ENCODE measurements around the gene CYP2B6.
"Not testable (repeated sequence)": the region's sequence is repeated elsewhere in the genome, so short reads cannot be mapped to it uniquely, and the experiment has no call there.

Gene CYP2B6

GRCh38 chr19:40980743-40981442, 10.2 kb upstream of the CYP2B6 start:
- not testable (repeated sequence) for DNase-seq (ENCODE audit: low spot score)

- no peak for DNase-seq (ENCODE audit: low spot score)
These were observed 9.5 kb upstream of the CYP2B6 start for GRCh38 chr19:40981591-40981990.

DNA sequence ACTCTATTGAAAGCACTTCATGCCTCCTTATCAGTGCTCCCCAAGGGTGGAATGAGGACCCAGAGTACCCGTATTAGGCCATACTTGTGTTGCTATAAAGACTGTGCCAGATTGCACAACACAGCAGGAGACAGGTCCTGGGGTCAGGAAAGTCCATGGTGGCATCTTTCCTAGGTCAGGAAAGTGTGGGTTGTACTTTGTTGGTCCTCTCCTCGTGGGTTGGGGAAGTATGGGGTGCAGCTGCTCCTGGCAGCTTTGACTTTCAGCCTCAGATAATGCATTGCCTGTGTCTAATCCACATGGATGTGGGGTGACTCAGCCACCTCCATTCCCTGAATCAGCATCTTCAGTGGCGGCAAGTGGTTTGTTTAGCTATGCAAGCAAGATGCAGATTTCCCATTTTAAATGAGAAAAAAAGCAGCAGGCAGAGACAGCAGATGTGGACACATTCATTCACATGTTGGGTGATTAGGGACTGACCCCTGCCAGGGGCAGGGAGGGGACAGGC, 8.4 kb upstream of the CYP2B6 start:
- no peak for DNase-seq (ENCODE audit: low spot score)

DNA sequence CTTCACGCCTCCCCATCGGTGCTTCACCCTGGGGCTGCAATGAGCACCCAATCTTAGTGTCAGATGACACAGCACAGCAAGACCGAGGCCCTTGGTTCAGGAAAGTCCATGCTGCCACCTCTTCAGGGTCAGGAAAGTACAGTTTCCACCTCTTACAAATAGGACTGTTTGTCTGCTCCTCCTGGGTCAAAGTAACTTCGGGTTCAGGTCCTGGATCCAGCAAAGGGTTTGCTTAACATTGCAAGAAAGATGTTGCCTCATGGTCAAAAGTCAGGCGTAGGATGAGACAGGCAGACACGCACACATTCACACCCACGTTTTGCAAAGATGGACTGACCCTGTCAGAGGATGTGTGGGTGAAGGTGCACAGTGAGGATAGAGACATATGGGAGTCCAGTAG, 1.6 kb upstream of the CYP2B6 start:
- DNase-seq (ENCODE audit: low spot score), result no peak

GRCh38 chr19:40995355-40995754, 4.3 kb downstream of the CYP2B6 start:
- DNase-seq (ENCODE audit: low spot score), result no peak

DNA sequence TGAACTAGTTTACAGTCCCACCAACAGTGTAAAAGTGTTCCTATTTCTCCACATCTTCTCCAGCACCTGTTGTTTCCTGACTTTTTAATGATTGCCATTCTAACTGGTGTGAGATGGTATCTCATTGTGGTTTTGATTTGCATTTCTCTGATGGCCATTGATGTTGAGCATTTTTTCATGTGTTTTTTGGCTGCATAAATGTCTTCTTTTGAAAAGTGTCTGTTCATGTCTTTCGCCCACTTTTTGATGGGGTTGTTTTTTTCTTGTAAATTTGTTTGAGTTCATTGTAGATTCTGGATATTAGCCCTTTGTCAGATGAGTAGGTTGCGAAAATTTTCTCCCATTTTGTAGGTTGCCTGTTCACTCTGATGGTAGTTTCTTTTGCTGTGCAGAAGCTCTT, 7.9 kb downstream of the CYP2B6 start:
- DNase-seq (ENCODE audit: low spot score), result not testable (repeated sequence)

GRCh38 chr19:41000310-41000737, 9.2 kb downstream of the CYP2B6 start:
- DNase-seq (ENCODE audit: low spot score), result no peak

DNA sequence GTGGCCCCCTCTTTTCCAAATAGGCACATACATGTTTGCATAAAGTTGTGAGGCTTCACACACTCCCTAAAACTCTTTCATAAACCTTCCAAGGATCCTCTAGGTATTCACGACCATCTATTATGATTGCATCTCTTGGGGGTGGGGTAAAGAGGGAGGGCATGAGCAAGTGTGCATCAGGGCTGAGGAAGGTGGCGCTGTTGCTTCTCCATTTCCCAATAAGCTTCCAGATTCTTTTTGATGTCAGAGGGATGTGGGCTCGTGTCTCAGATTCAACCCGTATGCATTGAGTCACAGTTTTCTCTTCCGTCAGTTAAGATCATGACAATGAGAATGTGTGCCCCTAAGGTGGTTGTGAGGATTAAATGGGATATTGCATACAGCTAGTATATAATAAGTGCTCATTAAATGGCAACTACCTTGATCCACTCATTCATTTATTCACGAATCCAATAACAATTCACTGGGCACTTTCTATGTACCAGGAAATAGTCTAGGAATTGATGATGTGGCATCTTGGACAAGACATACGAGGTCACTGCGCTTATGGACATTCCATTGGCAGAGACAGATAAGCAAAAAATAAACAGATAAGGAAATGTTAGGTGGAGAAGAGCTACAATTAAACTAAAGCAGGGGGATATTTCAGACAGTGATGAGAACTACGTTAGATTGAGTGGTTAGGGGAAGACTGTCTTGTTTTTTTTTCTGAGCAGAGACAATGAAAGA, 10.3 kb downstream of the CYP2B6 start:
- no peak for DNase-seq (ENCODE audit: low spot score)

DNA sequence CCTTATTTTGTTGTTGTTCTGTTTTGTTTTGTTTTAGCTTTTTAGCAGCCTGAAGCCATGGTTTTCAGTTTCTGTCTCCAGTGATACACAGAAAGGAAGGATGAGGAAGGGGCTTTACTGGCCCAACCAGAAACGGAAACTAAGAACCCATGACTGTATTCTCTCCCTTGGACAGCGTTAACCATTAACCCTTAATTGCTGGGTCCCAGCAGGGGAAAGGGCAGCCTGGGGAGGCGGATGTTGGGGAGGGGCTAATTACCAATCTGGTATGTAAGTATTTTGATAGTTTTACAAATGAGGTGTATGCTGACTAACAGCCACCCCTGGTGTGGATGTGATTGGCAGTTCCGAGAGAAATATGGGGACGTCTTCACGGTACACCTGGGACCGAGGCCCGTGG, 12.6 kb downstream of the CYP2B6 start:
- not testable (repeated sequence) for DNase-seq (ENCODE audit: low spot score)

DNA sequence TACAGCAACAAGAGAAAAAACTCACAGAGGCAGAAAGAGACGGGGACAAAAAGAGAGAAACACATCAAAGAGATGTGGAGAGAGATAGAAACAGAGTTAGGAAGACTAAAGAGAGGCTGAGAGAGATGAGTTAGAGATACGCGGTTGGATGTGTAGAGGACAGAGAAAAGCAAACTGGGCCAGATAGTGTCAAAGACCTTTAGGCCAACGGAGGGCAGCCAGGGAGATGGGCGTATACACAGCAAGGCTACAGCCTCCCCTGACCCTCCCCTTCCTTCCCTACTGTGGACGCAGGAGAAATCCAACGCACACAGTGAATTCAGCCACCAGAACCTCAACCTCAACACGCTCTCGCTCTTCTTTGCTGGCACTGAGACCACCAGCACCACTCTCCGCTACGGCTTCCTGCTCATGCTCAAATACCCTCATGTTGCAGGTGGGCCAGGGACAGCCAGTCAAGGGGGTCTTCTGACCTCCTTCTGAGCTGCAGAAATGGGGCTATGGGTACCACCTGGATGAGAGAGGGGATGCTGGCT, 18.7 kb downstream of the CYP2B6 start:
- no peak for DNase-seq (ENCODE audit: low spot score)

DNA sequence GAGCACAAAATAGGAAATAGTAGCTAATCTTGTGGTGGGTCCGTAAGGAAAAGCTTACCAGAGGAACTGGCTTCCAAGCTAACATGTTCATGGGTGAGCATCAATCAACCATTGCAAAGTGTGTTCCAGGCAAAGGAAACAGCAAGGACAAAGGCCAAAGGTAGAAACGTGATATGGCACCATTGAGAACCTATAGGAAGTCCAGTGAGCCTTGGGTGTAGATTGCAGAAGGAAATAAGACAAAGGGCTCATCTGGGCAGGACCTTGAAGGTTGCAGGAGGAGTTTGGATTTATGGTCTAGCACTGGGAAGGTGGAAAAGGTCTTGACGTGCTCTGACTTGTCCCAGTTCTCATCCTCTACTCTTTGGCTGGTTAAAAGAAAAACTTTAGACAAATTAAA, 22.3 kb downstream of the CYP2B6 start:
- no peak for DNase-seq (ENCODE audit: low spot score)

DNA sequence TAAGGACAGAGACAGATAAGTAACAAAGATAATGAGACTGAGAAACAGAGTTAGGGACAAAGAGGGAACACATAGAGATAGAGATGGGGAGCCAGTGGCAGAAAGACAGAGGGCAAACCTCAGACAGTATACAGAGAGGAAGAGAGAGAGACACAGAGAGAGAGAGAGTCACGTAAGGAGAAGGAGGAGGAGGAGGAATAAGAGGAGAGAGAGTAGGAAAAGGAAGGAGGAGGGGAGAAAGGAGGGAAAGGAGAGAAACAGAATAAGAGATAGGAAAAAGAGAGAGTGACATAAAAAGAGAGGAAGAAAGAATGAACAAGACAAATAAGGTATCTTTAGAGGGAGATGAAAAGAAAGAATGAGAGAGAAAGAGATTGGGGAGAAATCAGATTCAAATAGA, 23.6 kb downstream of the CYP2B6 start:
- no peak for DNase-seq (ENCODE audit: low spot score)

- no peak for DNase-seq (ENCODE audit: low spot score)
These were observed 25.5 kb downstream of the CYP2B6 start for GRCh38 chr19:41016488-41017071.

DNA sequence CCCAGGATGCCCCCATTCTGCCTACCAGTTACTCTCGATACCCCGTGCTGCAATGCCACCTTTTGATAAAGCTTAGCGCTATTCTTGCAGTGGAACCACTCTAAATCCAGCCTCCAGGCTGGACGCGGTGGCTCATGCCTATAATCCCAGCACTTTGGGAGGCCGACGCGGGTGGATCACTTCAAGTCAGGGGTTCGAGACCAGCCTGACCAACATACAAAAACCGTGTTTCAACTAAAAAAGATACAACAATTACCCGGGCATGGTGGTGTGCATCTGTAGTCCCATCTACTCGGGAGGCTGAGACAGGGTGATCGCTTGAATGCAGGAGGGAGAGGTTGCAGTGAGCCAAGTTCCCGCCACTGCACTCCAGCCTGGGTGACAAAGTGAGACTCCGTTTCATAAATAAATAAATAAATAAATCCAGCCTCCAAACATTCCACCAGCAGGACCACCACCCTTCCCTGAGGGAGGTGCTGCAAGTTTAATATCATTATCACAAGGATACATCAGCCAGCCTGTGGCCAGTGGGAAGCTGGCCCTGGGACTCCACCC, 27.7 kb downstream of the CYP2B6 start:
- no peak for DNase-seq (ENCODE audit: low spot score)

GRCh38 chr19:41019346-41019745, 28.3 kb downstream of the CYP2B6 start:
- DNase-seq (ENCODE audit: low spot score), result no peak

- DNase-seq (ENCODE audit: low spot score), result no peak
These were observed 32.1 kb downstream of the CYP2B6 start for GRCh38 chr19:41023193-41023592.

- DNase-seq (ENCODE audit: low spot score), result no peak
These were observed 34.3 kb downstream of the CYP2B6 start for GRCh38 chr19:41025411-41025810.

DNA sequence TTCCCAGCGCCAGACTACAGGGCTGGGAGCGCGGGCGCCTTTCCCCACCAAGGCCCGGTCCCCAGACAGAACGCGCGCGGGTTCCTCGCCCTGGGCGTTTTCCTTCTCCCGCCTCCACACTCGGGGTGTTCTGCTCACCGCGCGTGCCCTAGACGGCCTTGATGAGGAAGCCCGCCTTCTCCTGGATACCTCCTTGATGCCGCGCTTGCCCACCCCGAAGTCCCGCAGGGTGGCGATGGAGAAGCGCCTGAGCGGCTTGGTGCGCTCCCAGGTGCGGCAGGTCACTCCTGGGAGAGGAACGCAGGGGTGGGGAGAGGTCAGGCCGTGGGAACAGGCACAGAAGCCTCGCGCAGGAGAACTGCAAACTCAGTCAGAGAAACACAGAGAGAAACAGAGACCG, 34.8 kb downstream of the CYP2B6 start:
- DNase-seq (ENCODE audit: low spot score), result no peak

DNA sequence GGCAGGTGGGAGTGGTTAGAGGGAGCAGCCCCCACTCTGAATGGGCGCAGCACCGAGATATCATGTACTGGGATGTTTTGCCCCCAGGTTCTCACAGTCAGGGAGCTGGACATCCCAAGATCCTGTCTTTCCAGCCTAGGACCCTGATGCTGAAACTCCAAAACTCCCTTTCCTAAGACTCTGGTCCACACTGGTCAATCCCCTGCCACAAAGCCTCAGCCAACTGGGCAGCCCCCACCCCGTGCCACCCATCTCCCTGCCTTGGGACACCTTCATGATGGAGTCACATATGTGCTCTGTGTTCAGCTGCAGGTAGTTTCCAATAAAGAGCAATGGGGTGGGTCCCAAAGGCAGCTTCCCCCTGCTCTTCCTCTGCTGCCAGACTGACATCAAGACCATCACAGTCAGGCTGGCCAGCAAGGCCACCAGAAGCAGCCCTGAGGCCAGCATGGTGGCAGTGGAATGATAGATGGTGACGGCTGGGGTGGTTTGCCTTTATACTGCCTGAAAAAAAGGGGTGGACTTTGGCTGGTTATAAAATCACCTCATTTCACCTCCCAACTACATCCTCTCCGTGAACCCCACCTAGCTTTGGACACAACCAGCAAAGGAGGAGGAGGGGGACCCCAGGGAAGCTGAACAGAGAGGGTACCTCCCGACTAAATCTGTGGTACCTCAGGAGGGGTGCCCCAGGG, 36.3 kb downstream of the CYP2B6 start:
- DNase-seq (ENCODE audit: low spot score), result no peak

DNA sequence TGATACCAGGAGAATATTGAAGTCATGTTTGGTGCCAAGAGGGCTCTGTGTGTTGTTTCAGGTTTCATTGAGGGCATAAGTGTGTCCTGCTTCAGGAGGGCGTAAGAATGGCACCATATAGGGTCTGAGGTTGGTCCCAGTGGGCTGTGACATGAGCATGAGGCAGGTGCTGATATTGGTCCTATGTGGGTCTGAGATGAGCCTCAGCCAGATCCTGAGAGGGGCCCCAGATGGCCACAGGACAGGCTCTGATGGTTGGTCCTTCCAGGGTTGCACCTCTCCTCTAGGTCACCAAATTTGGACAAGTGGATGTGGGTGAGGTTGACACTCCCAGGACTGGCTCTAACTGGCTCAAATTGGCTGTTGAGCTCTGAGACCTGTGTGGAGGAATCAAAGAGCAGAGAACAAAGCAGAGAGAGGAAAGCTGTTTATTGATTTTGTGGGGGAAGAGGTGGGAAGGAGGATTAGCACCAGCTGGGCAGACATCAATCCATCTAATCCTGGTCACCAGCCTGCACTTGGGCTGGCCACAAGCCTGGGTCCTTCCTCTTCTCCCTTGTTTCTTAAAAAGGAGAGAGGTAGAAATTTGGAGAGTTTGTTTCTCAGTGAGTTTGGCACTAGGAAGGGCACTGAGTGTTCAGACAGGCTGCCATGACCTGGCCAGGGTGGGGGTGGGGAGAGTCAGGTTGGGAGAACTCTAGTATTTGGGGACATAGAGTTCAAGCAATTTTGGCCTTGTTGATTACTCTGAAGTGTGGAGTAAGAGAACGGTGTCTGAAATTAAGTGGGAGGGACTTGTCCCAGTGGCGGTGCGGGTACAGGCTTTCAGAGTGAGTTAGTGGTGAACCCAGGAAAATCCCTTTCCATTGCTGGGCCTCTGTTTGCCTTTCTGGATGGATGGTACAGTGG, 38.7 kb downstream of the CYP2B6 start:
- no peak for DNase-seq (ENCODE audit: low spot score)

GRCh38 chr19:41030651-41031050, 39.6 kb downstream of the CYP2B6 start:
- no peak for DNase-seq (ENCODE audit: low spot score)
